Right atrium auricular region (tissue), 2 donors: ENCODE measurements around the gene SOX18. TPM values are rescaled to one million over a fixed set of nuclear protein-coding genes. Genes with fewer than 3 reads are reported as not detected.

Source experiments
- DNase-seq: peaks from one replicate; pipeline ENCODE4 v3.0.0-alpha.2; 2019; ENCODE audit warnings: low spot score
- H3K27ac ChIP-seq, 2 donors: fragments of 200-600 bp; sonication (generic); 1 replicate in 1 of 2; 2 replicates in 1 of 2; pipeline ENCODE4 v1.5.1; 2016 to 2019
- H3K27me3 ChIP-seq, 2 donors: fragments of 200-600 bp; sonication (generic); one replicate each; pipeline versions ENCODE4 v1.5.1 to v1.6.0; 2017 to 2019
- H3K36me3 ChIP-seq: fragments of 200-600 bp; sonication (generic); one replicate; pipeline ENCODE4 v1.5.1; 2016
- H3K4me1 ChIP-seq, 2 donors: fragments of 200-600 bp; sonication (generic); one replicate each; pipeline versions ENCODE4 v1.5.1 to v1.6.0; 2017 to 2019
- H3K4me3 ChIP-seq, 2 donors: fragments of 200-600 bp; sonication (generic); 1 replicate in 1 of 2; 2 replicates in 1 of 2; pipeline ENCODE4 v1.5.1; 2017 to 2019; ENCODE audit warnings: mild to moderate bottlenecking in 1 of 2, moderate library complexity in 1 of 2
- H3K9me3 ChIP-seq, 2 donors: fragments of 200-600 bp; sonication (generic); one replicate each; pipeline ENCODE4 v1.5.1; 2019
- total RNA-seq, 2 donors: library from RNA; depleted of rRNA; stranded (reverse); fragments of >200 nt; gene quantifications; one replicate each; pipeline ENCODE4 v1.1.0, GENCODE V29; 2016
- TF ChIP-seq, protein P1 (sequence below), 2 donors: fragments of 200-600 bp; sonication (generic); IDR thresholded peaks; one replicate each; pipeline ENCODE4 v1.5.1; 2019; ENCODE audit warnings: antibody characterized with exemption in 2 of 2

SOX18 gene
- total RNA-seq, 2 donors from 2014 or later, result 15.1 to 17.2 TPM

- peaks cover 0 to 60% of the 10 kb centered on the region in 2 donors for H3K4me1 ChIP-seq
Observed at GRCh38 chr20:64082126-64082731, 32.8 kb upstream of the SOX18 start.

GRCh38 chr20:64081624-64081964, 32.2 kb upstream of the SOX18 start:
- Histone ChIP-seq H3K9me3 (no peaks in the 10 kb centered on the region), H3K27me3 (peaks cover 0 to 7% of the 10 kb centered on the region in 2 donors), H3K4me1 (peaks cover 0 to 64% of the 10 kb centered on the region in 2 donors), H3K27ac (no peak overlapping the region), H3K4me3 (no peak overlapping the region), H3K36me3 (no peaks in the 10 kb centered on the region)
- no peak for DNase-seq
- TF ChIP-seq, protein P1, sequence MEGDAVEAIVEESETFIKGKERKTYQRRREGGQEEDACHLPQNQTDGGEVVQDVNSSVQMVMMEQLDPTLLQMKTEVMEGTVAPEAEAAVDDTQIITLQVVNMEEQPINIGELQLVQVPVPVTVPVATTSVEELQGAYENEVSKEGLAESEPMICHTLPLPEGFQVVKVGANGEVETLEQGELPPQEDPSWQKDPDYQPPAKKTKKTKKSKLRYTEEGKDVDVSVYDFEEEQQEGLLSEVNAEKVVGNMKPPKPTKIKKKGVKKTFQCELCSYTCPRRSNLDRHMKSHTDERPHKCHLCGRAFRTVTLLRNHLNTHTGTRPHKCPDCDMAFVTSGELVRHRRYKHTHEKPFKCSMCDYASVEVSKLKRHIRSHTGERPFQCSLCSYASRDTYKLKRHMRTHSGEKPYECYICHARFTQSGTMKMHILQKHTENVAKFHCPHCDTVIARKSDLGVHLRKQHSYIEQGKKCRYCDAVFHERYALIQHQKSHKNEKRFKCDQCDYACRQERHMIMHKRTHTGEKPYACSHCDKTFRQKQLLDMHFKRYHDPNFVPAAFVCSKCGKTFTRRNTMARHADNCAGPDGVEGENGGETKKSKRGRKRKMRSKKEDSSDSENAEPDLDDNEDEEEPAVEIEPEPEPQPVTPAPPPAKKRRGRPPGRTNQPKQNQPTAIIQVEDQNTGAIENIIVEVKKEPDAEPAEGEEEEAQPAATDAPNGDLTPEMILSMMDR (IDR thresholded peaks at IDR 0.05), result no peak

More at GRCh38 chr20:64082126-64082731, 32.8 kb upstream of the SOX18 start:
- TF ChIP-seq, protein P1 (IDR thresholded peaks at IDR 0.05), result no peak
- Histone ChIP-seq H3K27ac (no peak overlapping the region), H3K9me3 (no peaks in the 10 kb centered on the region), H3K27me3 (peaks cover 0 to 7% of the 10 kb centered on the region in 2 donors), H3K4me3 (no peak overlapping the region), H3K36me3 (no peaks in the 10 kb centered on the region)
- DNase-seq, result no peak

DNA sequence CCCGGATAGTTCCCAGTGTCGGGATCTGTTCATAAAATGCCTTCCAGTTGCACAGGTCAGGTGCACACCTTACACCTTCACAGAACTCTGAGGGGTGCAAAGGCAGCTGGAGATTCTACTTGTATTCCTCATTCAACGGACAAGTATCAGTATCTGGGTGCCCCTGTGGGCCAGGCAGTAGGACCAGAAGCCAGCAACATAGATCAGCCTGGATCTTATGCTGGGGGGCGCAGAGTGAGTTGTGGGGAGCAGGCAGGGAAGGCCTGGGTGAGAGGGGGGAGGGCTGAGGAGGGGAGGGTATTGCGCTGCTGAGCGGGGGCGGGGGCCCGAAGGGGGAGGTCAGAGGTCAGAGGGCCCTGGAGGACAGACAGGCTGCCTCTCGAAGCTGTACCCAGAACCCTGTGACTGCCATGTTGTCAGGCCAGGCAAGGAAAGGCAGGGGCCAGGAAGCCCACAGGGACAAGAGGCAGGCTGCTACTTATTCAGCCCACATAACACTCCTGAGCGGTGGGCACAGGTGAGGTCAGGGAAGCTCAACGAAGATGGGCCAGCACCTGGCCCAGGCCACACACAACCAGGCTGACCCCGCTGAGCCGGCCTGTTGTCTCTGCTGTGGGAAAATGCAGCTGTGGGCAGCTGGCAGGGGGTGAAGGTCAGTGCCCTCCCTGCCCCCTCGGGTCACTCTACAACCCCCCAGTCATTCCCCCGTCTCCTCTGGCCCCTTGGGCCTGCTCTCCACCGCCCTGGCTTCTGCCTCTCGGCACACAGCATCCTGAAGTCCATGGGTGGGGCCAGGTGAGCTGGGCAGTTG, 31.6 kb upstream of the SOX18 start:
- Histone ChIP-seq H3K4me3 (peak overlapping the region in 1 of 2 donors; percentile 72), H3K27me3 (peaks cover 0 to 7% of the 10 kb centered on the region in 2 donors), H3K9me3 (no peaks in the 10 kb centered on the region), H3K4me1 (peaks cover 0 to 64% of the 10 kb centered on the region in 2 donors), H3K27ac (peak overlapping the region; percentile 81 to 85), H3K36me3 (no peaks in the 10 kb centered on the region)
- DNase-seq, result no peak
- TF ChIP-seq, protein P1 (IDR thresholded peaks at IDR 0.05), result no peak

DNA sequence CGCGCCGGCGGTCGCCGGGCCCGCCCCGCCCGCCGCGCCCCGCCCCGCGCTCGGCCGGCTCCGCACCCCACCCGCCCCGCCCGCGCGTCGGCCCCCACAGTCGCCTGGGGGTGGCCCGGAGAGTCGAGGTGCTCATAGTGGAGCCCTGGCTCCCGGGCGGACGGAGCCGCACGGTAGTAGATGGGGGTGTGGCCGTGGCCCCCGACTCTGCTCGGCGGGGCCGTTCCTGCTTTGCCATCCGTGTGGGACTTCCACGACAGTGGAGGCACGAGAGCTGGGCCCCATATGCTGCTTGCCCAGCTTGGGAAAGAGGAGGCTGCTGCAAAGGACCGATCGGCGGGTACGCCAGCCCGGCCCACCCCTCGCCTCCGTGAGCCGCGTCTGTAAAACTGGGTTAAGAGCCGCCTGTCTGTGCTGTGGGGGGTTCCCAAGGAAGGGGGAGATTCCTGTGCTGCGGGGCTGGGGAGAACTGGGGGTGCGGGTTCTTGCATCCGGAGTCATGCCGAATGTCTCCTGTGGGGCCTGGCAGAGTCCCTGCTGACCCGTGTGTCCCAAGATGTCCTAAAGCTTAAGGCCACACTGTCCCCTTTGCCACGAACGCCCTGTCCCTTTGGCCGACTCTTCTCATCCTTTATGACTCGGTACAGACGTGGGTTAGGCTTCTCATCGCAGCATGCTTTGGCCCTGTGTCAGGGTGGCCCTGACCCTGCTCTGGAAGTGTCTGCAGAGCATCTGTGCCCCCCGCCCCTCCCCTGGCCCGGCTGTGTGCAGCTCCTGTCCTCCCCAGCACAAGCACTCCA, 30.8 kb upstream of the SOX18 start, which contains the start of gene OPRL1:
OPRL1 (plus strand) TSS at position 70 of the 800 bp plus-strand sequence. CDS start 12,639 bp downstream, outside the sequence.
- H3K36me3 ChIP-seq, result no peaks in the 10 kb centered on the region
- H3K4me3 ChIP-seq, result peak within 1 kb of the TSS; percentile 72 to 84
- TF ChIP-seq, protein P1 (IDR thresholded peaks at IDR 0.05), result no peak
- H3K4me1 ChIP-seq, result peaks cover 0 to 64% of the 10 kb centered on the region in 2 donors
- H3K9me3 ChIP-seq, result no peaks in the 10 kb centered on the region
- peak; percentile 70 for DNase-seq
- peak within 1 kb of the TSS; percentile 81 to 88 for H3K27ac ChIP-seq
- H3K27me3 ChIP-seq, result peaks cover 0 to 7% of the 10 kb centered on the region in 2 donors

GRCh38 chr20:64079273-64080012, 30.0 kb upstream of the SOX18 start, which contains the start of gene RGS19:
TSS of gene RGS19 (minus strand) at chr20:64079518. CDS start at chr20:64076886, 2,632 bp downstream.
- TF ChIP-seq, protein P1 (IDR thresholded peaks at IDR 0.05), result no peak
- Histone ChIP-seq H3K36me3 (no peaks in the 10 kb centered on the region), H3K27me3 (no peaks in the 10 kb centered on the region), H3K9me3 (no peaks in the 10 kb centered on the region), H3K4me3 (peak within 1 kb of the TSS; percentile 72 to 84), H3K4me1 (peaks cover 0 to 61% of the 10 kb centered on the region in 2 donors), H3K27ac (peak within 1 kb of the TSS; percentile 81 to 88)
- no peak for DNase-seq
